ENCODE results near the gene PEAK1.
A peak's percentile ranks its signal among the peaks of the same experiment; 100 is the strongest.

PEAK1 gene

DNA sequence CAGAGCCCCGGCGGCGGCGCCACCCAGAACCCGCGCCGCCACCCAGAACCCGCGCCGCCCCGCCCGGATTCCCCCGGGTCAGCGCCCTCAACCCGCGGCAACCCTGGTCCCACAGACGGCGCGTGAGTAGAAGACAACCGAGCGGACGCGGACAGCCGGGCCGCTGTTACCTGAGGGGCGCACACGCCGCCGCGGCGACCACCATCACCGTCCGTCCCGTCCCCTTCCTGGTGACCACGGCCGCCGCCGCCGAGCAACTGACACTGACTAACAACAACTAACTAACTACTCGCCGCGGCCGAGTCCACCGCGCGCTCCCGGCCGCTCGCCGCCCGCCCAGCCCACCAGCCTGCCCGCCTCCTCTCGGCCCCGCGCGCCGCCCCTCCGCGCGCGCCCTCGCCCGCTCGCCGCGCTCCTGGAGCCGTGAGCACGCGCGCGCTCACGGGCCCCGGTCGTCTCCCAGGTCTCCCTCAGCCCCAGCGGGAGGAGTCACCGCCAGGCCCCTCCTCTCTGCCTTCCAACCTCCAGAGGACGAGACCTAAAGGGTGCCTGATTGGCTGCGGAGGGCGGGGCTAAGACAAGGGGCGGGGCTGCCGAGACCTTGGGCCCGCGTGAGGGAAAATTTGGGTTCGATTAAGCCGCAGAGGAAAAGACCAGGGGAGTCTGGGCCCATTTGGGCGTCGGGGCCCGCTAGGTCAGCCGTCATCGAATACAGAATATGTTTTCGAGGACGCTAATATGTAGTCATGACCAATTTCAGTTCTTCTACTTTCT, at the start of gene PEAK1:
Gene PEAK1, minus strand, starts transcription at position 269 of the 774 bp plus-strand sequence. CDS start 238,178 bp downstream, outside the sequence.
- peak; percentile 99 for DNase-seq

DNA sequence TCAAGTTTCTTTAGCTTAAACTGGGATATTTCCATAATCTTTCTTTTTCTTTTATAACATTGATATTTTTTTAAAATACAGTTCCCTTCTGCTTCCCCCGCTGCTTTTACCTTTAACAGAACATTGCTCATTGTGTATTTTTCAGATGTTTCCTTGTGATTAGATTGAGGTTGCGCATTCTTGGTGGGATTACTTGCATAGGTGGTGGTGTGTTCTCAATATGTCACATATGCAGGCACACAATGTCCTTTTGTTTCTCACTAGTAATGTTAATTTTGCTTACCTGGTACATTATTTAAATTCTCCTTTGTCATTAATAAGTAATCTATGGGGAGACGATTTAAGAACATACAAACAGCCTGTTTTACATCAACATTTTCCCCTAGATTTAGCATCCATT, 49.0 kb upstream of the PEAK1 start:
- DNase-seq = no peak

GRCh38 chr15:77466521-77466920, 46.6 kb upstream of the PEAK1 start:
- no peak for DNase-seq

DNA sequence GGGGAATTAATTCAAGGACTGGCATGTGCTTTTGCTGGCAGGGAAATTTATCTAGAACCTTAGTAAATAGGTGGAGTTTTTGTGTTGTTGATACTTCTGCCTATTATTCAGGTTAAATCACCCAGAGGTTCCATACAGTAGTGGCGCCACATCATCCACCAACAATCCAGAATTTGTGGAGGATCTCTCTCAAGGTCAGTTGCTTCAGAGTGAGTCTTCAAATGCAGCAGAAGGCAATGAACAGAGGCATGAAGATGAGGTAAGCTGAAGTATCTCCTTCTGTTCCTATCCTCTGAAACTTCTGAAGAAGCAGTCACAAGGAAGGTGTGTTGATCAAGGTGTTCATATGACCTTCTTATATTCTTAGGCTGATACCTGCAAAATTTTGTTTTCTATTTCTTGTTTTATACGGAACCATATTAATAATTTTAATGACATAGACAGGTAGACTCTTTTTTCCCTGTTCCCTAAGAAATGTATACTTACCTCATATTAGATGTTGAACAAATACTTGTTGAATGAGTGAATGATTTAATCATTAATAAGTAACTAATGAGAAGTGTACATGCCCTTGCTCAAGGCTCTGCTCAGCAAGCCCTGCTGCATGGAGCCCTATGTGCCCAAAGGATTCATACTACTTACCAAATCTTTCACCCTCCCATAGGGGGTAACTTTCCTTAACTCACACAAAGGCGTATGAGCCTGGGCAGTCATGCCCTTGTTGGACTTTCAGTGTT, 44.4 kb upstream of the PEAK1 start:
- DNase-seq = no peak

DNA sequence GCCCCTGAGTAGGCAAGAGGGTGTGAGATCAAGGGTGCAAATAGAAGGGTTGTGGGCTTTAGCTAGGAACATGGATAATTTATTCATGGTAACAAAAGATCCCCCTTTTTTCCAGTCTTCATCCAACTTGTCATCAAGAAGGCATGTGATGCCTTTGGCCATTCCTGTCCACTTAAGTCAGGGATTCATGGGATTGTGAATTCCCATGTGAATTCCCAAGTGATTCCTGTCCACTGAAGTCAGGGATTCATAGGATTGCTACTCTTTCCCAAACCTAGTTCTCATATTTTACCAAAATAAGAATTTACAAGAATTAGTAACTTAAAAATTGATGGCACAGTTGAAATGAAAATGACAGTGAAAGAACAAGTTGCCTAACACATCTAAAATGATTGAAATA, 41.6 kb upstream of the PEAK1 start:
- no peak for DNase-seq

DNA sequence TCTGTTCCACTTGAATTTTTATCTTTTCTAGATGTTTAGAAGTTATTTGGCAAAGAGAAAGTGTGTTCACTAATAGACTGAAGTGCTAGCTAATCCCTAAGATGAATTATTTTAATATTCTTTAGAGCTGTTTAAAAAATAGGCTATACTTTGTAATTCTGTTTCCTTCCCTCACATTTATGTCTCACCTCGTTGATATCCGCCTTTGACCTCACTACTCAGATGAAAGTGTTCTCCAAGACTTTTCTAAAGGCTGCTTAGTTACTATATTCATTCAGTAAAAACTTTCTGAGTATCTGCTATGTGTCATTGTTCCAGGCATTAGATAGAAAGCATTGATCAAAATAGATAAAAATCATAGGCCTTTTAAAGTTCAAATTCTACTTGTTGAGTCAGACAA, 39.1 kb upstream of the PEAK1 start:
- no peak for DNase-seq

GRCh38 chr15:77457905-77458265, 38.0 kb upstream of the PEAK1 start:
- DNase-seq = no peak

DNA sequence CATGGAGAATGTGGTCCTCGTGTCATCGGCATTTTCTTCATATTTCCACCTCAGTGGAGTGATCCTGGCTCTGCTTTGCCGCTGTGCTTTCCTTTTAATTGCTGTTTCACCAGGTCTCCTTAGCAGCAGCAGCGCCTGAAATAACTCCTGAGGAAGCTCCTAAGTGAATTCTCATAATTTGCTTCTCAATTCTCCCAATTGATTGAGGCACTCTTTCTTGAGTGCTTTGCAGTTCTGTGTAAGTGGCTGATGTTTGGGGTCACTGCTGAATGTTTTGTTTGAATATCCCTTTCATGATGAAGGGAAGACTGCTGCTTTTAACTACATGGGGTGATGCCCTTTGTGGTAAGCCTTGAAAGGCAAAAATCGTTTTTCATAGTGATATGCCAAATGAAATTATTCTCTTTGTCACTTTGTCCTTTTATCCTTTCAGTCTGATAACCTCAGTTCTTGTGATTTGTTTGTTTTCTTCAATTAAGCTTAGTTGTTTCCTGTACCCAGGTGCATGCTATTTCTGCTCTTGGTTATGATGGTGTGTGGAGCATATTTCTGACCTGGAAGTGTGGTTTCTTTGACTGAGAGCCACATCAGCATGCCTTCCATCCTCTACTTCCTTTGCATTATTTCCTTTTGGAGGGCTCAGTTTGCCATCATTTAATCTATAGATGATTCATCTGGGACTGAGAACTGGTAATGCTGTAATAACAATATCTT, 37.4 kb upstream of the PEAK1 start:
- DNase-seq = no peak

- no peak for DNase-seq
Observed at GRCh38 chr15:77456746-77457145, 36.8 kb upstream of the PEAK1 start.

DNA sequence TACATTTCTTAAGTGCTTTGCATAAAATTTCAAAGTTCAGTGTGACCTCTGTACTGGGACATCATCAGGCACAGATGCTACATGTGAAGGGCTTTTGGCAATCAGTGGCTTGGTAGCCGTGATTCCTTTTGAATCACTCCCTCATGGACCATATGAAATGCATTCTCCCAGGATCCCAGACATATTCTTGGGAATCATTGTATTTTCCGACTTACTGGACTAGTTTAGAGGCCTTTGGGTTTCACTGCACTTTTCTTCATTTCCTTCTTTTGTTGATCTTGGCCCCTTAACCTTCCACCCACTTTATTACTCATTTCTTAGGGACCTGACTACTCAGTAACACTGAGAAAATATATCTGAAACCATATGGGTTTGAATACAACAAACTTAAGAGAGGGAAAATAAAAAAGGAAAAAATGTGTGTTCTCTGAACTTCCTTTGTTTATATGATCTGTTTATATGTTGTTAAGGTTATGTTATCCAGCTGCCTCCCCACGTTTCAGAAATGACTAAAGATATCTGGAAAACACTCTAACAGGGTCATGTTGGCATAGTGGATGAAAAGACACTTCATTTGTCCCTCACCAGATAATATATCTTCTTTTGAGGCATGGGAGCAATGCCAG, 35.9 kb upstream of the PEAK1 start:
- DNase-seq = no peak

DNA sequence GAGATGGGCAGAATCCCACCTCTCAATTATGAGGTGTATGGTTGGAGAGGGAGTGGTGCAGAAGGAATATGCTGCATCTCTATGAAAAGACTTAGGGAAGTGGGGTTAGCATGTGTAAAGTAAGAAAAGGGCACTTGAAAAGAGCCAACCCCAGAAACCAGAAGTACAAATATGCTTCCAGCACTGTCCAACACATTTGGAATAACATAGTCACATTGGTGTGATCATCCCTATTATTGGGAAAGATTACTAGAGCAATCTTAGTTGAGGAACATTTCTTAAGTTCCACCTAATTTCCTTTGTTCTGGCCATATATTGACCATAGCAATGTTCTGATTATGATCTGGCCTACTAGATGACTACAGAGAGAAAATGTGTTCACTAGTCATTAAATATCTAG, 35.0 kb upstream of the PEAK1 start:
- peak; percentile 12 for DNase-seq

DNA sequence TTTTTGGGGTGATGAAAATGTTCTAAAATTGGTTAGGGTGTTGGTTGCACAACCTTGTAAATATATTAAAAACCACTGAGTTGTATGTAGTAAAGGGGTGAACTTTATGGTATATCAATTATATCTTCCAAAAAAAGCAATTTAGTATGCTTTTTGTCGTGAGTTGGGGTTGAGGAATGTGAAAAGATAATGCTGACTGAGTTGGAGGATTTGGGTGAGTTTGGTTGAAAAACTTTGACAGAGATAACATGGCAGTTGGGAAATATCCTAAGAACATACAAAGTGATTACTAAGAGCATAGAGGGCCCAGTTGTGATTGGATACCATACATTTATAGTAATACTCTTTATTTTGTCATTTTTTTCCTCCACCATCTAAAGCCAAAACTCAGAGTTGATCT, 34.4 kb upstream of the PEAK1 start:
- no peak for DNase-seq

DNA sequence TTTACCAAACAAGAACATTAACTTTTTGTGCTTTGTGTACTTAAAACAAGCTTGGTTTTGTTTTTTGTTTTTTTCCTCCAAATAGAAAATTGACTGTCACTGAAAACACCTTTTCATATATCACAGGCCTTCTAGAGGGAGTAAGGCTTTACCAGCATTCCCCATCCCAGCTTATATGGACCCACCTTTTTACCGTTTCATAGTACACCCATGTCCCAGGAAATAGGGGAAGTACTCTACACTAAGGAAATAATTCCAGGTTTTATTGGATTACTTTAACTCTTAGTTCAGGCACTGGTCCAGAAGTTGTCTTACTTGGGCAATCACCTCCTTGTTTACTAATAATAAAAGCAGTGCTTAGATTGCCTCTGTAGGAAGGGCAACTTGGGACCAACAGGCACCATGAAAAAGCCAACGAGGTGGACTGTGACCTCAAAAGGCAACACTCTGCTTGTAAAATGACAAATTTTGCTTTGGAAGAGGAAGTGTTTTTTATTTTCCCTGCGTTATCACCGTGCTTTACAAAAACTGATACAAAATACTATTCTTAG, 27.0 kb upstream of the PEAK1 start:
- DNase-seq = no peak

DNA sequence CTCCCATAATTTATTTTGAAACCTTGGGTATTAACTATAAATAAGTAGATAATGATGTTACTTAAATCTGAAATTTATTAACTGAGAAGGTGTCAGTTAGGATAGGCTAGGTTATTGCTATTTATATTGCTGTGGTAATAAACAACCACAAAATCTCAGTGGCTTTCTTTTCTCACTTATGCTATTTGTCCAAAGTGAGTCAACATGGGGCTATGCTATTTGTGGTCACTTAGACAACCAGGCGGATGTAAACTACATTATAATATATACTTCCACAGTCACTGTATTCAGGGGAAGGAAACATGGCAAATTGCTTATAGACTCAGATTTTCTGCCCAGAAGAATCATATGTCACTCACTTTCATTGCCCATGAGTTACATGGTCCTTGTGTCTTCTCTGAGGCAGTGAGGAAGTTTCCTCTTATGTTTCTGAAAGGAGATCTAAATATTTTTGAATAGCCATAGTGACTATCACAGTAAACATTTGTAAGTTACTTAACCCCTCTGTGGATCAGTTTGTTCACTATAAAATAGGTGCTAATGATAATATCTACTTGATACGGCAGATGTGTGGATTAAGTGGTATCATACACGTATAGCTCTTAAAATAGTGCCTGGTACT, 20.6 kb upstream of the PEAK1 start:
- DNase-seq = no peak

- DNase-seq = no peak
Observed at GRCh38 chr15:77437264-77437663, 17.4 kb upstream of the PEAK1 start.

- no peak for DNase-seq
Observed at GRCh38 chr15:77436822-77437221, 16.9 kb upstream of the PEAK1 start.

GRCh38 chr15:77430652-77431051, 10.7 kb upstream of the PEAK1 start:
- no peak for DNase-seq

GRCh38 chr15:77430213-77430612, 10.3 kb upstream of the PEAK1 start:
- DNase-seq = peak; percentile 25

DNA sequence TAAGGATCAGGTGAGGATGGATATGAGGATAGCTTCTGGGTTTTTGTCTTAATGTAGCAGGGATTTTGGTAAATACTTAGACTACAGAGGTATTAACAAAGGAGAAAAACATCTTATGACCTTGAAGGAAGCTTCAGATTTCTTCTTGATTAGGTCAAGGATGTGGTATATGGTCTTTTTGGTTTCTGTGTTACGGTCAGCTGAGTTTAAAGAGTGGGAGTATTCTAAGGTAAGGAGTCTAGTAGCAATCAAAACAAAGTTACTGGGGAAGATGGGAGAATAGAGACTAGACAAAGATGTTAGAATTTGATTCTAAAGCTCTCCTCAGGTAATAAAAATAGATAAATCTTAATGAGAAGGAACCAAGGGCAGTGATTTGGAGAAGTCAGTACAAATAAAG, 7.0 kb upstream of the PEAK1 start:
- no peak for DNase-seq

- DNase-seq = no peak
Observed at GRCh38 chr15:77426377-77426776, 6.5 kb upstream of the PEAK1 start.

- no peak for DNase-seq
Observed at GRCh38 chr15:77425104-77425503, 5.2 kb upstream of the PEAK1 start.

GRCh38 chr15:77421370-77421700, 1.4 kb upstream of the PEAK1 start:
- DNase-seq = no peak
